HEK293 (cell line): Measurements from ENCODE around the gene CASKIN1.

Experiments used
- CTCF ChIA-PET: fragments of 350-600 bp; formaldehyde crosslinking; extraction: SDS; loops from one replicate; lab custom pipeline; 2021; ENCODE audit warnings: antibody characterized with exemption; lab: Yijun Ruan, JAX
- POLR2A ChIA-PET: fragments of 300-600 bp; formaldehyde crosslinking; extraction: SDS; loops from one replicate; lab custom pipeline; 2020; ENCODE audit warnings: antibody characterized with exemption, inconsistent platforms; lab: Yijun Ruan, JAX
- H3K27ac ChIP-seq: fragments of 200-500 bp; sonication (Bioruptor generic); 2 replicates; pipeline ENCODE4 v1.5.1; 2014; ENCODE audit warnings: low read depth, low read length, control low read depth, inconsistent platforms; ENCODE audit errors: extremely low read depth
- H3K36me3 ChIP-seq, 2 experiments: fragments of 200-500 bp in 1 of 2; sonication (Bioruptor generic) in 1 of 2; 1 replicate in 1 of 2; 2 replicates in 1 of 2; pipeline ENCODE4 v1.5.1; 2014 to 2017; ENCODE audit warnings: inconsistent platforms in 2 of 2, low read length in 2 of 2; ENCODE audit not compliant: control insufficient read depth in 2 of 2, insufficient read depth in 1 of 2
- H3K4me1 ChIP-seq: fragments of 200-500 bp; sonication (Bioruptor generic); 2 replicates; pipeline ENCODE4 v1.5.1; 2014; ENCODE audit warnings: mild to moderate bottlenecking, low read length, inconsistent platforms; ENCODE audit not compliant: control insufficient read depth, insufficient read depth
- H3K4me3 ChIP-seq: 2 replicates; pipeline ENCODE4 v1.5.1; 2011; ENCODE audit warnings: low read depth, mild to moderate bottlenecking, control low read depth, low read length, moderate library complexity
- H3K9me3 ChIP-seq: fragments of 200-500 bp; sonication (Bioruptor generic); 2 replicates; pipeline ENCODE4 v1.5.1; 2014; ENCODE audit warnings: low read depth, low read length, inconsistent platforms; ENCODE audit not compliant: control insufficient read depth, insufficient read depth
- FEZF1 ChIP-seq: fragments of 450-650 bp; formaldehyde crosslinking; IDR thresholded peaks from 2 replicates; pipeline ENCODE4 v1.5.1; 2016; ENCODE audit warnings: missing biosample characterization, missing genetic modification characterization
- HOXD13 ChIP-seq: sonication (generic); formaldehyde crosslinking; IDR thresholded peaks from 2 replicates; pipeline ENCODE4 v1.8.0; 2022; ENCODE audit warnings: missing genetic modification reagents, borderline replicate concordance
- ZBTB1 ChIP-seq: fragments of 450-650 bp; formaldehyde crosslinking; IDR thresholded peaks from 2 replicates; pipeline ENCODE4 v1.5.1; 2016; ENCODE audit warnings: missing biosample characterization, missing genetic modification characterization
- ZBTB21 ChIP-seq: fragments of 450-650 bp; formaldehyde crosslinking; IDR thresholded peaks from 2 replicates; pipeline ENCODE4 v1.5.1; 2017; ENCODE audit warnings: missing biosample characterization, missing genetic modification characterization
- ZNF221 ChIP-seq: fragments of 450-650 bp; formaldehyde crosslinking; IDR thresholded peaks from 2 replicates; pipeline ENCODE4 v1.5.1; 2017; ENCODE audit warnings: missing biosample characterization, missing genetic modification characterization, borderline replicate concordance
- ZNF223 ChIP-seq: fragments of 450-650 bp; formaldehyde crosslinking; IDR thresholded peaks from 2 replicates; pipeline ENCODE4 v1.5.1; 2016; ENCODE audit warnings: missing biosample characterization, missing genetic modification characterization
- ZNF510 ChIP-seq: fragments of 450-650 bp; formaldehyde crosslinking; IDR thresholded peaks from 2 replicates; pipeline ENCODE4 v1.5.1; 2018; ENCODE audit warnings: mild to moderate bottlenecking, missing genetic modification characterization, missing biosample characterization; ENCODE audit not compliant: insufficient replicate concordance
- ZNF555 ChIP-seq: fragments of 450-650 bp; formaldehyde crosslinking; conservative IDR thresholded peaks from 2 replicates; pipeline ENCODE4 v1.5.1; 2017; ENCODE audit warnings: missing biosample characterization, mild to moderate bottlenecking, missing genetic modification characterization, inconsistent platforms
- ZNF600 ChIP-seq: fragments of 450-650 bp; formaldehyde crosslinking; IDR thresholded peaks from 2 replicates; pipeline ENCODE4 v1.5.1; 2016; ENCODE audit warnings: missing biosample characterization, missing genetic modification characterization
- ZNF623 ChIP-seq: fragments of 450-650 bp; formaldehyde crosslinking; IDR thresholded peaks from 2 replicates; pipeline ENCODE4 v1.5.1; 2016; ENCODE audit warnings: missing biosample characterization, missing genetic modification characterization
- ZNF747 ChIP-seq: fragments of 450-650 bp; formaldehyde crosslinking; IDR thresholded peaks from 2 replicates; pipeline ENCODE4 v1.5.1; 2016; ENCODE audit warnings: missing biosample characterization, missing genetic modification characterization
- TF ChIP-seq, protein P1 (sequence below): fragments of 450-650 bp; formaldehyde crosslinking; IDR thresholded peaks from 2 replicates; pipeline ENCODE4 v1.5.1; 2017; ENCODE audit warnings: missing biosample characterization, missing genetic modification characterization
- TF ChIP-seq, protein P2 (sequence below): sonication (generic); formaldehyde crosslinking; IDR thresholded peaks from 2 replicates; pipeline ENCODE4 v1.8.1; 2022; ENCODE audit warnings: mild to moderate bottlenecking, moderate library complexity, missing genetic modification reagents
- TF ChIP-seq, protein P3 (sequence below): fragments of 450-650 bp; formaldehyde crosslinking; IDR thresholded peaks from 2 replicates; pipeline ENCODE4 v1.5.1; 2016; ENCODE audit warnings: missing biosample characterization, missing genetic modification characterization
- TF ChIP-seq, protein P4 (sequence below): fragments of 450-650 bp; formaldehyde crosslinking; IDR thresholded peaks from 2 replicates; pipeline ENCODE4 v1.5.1; 2016; ENCODE audit warnings: missing biosample characterization, missing genetic modification characterization, borderline replicate concordance

CASKIN1 gene

DNA sequence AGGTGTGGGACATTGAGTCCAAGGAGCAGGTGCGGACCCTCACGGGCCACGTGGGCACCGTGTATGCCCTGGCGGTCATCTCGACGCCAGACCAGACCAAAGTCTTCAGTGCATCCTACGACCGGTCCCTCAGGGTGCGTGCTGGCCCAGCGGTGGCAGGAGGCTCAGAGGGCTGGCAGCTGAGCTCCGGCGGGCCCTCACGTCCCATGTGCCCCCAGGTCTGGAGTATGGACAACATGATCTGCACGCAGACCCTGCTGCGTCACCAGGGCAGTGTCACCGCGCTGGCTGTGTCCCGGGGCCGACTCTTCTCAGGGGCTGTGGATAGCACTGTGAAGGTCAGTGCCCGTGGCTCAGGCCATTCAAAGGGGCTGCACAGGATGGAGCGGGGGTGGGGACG is 20.4 kb downstream of the CASKIN1 start:
- Histone ChIP-seq H3K4me3 (no peak overlapping the region), H3K4me1 (no peaks in the 10 kb centered on the region), H3K36me3 (peaks cover 0 to 60% of the 10 kb centered on the region in 2 experiments; a peak in 1 of 3 replicates), H3K9me3 (no peaks in the 10 kb centered on the region), H3K27ac (no peak overlapping the region)
- POLR2A ChIA-PET = interaction anchor here (2.7 kb wide), 1 partner anchor 21 kb away, joined by 18 read pairs; the partner anchor contains the start of gene TRAF7
- no peak for TF ChIP-seq ZBTB1 (tag by site-specific recombination)
- TF ChIP-seq ZNF555 = no peak
- TF ChIP-seq ZNF221 (tag by site-specific recombination) = no peak
- TF ChIP-seq, protein P1, sequence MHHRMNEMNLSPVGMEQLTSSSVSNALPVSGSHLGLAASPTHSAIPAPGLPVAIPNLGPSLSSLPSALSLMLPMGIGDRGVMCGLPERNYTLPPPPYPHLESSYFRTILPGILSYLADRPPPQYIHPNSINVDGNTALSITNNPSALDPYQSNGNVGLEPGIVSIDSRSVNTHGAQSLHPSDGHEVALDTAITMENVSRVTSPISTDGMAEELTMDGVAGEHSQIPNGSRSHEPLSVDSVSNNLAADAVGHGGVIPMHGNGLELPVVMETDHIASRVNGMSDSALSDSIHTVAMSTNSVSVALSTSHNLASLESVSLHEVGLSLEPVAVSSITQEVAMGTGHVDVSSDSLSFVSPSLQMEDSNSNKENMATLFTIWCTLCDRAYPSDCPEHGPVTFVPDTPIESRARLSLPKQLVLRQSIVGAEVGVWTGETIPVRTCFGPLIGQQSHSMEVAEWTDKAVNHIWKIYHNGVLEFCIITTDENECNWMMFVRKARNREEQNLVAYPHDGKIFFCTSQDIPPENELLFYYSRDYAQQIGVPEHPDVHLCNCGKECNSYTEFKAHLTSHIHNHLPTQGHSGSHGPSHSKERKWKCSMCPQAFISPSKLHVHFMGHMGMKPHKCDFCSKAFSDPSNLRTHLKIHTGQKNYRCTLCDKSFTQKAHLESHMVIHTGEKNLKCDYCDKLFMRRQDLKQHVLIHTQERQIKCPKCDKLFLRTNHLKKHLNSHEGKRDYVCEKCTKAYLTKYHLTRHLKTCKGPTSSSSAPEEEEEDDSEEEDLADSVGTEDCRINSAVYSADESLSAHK (tag by site-specific recombination) = no peak
- TF ChIP-seq ZNF600 (tag by site-specific recombination) = peak; percentile 58
- TF ChIP-seq, protein P2, sequence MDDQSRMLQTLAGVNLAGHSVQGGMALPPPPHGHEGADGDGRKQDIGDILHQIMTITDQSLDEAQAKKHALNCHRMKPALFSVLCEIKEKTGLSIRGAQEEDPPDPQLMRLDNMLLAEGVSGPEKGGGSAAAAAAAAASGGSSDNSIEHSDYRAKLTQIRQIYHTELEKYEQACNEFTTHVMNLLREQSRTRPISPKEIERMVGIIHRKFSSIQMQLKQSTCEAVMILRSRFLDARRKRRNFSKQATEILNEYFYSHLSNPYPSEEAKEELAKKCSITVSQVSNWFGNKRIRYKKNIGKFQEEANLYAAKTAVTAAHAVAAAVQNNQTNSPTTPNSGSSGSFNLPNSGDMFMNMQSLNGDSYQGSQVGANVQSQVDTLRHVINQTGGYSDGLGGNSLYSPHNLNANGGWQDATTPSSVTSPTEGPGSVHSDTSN (CRISPR knock-in tag) = 0 out of 2 replicates have a peak, but pooled peaks have one; percentile 10
- CTCF ChIA-PET = no interaction called here

DNA sequence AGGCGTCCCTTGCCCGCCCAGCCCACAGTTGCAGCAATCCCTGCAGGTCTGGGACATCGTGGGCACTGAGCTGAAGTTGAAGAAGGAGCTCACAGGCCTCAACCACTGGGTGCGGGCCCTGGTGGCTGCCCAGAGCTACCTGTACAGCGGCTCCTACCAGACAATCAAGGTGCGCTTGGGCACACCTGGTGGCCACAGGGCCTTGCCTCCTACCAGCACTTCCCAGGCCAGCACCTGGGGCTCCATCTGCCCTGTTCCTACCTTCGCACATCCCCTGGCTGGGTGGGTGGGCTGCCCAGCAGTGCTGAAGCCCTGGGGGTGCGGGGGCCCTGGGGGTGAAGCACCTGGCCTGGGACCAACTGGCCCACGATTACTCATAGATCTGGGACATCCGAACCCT is 21.0 kb downstream of the CASKIN1 start:
- no peak for TF ChIP-seq ZNF223
- TF ChIP-seq, protein P2 (CRISPR knock-in tag) = 0 out of 2 replicates have a peak, but pooled peaks have one; percentile 2
- TF ChIP-seq ZNF623 (tag by site-specific recombination) = peak; percentile 56; the same call in 1 of the 2 replicates
- Histone ChIP-seq H3K4me1 (no peaks in the 10 kb centered on the region), H3K27ac (no peak overlapping the region), H3K9me3 (no peaks in the 10 kb centered on the region), H3K4me3 (no peak overlapping the region), H3K36me3 (peaks cover 0 to 60% of the 10 kb centered on the region in 2 experiments; a peak in 1 of 3 replicates)
- ChIA-PET POLR2A (interaction anchor here (2.7 kb wide), 1 partner anchor 20 kb away, joined by 18 read pairs; the partner anchor contains the start of gene TRAF7), CTCF (no interaction called here)

DNA sequence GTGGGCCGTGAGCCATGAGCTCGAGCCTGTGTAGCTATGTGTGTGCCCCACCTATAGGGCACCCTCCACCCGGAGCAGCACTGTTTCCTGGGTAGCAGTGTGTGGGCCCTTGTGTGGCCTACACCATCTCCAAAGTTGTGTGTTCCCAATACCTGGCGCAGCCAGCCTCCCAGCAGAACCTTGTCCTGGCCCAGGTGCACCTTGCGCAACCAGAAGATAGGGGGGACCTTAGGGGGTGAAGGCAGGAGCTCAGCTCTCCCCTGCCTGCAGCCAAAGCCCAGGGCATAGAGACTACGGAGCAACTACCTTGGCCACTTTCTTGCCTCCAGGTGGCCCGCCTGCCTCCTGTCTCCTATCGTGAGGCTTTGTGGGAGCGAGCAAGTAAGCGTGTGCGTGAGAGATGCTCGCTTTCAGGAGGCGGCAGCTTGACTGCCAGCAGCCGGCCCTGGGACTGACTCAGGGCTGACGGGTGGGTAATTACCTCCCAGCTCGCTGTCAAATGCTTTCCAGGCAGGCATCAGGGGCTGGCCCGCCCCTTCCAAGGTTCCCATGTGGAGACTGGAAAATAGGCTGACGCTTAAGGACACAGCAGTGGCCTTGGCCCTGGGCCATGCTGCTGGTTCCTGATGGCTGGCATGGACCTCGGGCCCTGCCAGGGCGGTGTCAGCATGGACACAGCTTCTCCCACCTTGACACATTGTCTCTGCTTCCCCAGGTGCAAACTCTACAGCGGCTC is 21.8 kb downstream of the CASKIN1 start:
- H3K27ac ChIP-seq = no peak overlapping the region
- H3K36me3 ChIP-seq = peaks cover 0 to 60% of the 10 kb centered on the region in 2 experiments; a peak in 1 of 3 replicates
- TF ChIP-seq FEZF1 (peak; percentile 73), ZNF747 (tag by site-specific recombination) (no peak)

DNA sequence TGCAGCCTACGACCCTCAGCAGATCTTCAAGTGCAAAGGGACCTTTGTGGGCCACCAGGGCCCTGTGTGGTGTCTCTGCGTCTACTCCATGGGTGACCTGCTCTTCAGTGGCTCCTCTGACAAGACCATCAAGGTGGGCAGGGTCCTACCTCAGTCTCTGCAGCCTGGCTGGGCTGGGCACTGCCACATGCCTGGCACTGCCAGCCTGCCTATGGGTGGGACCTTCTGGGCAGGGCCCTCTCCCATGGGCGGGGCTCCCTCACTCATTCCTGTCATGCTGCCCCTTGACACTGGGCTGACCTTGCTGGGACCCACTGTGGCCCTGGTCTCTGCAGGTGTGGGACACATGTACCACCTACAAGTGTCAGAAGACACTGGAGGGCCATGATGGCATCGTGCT is 22.5 kb downstream of the CASKIN1 start:
- no peak overlapping the region for H3K27ac ChIP-seq
- POLR2A ChIA-PET = interaction anchor here (1.6 to 2.7 kb wide), 2 partner anchors 19 to 41 kb away, joined by 5 to 18 read pairs; partner anchors contain the start of genes PGP and TRAF7
- H3K4me1 ChIP-seq = no peaks in the 10 kb centered on the region
- no peaks in the 10 kb centered on the region for H3K9me3 ChIP-seq
- peaks cover 0 to 60% of the 10 kb centered on the region in 2 experiments; a peak in 1 of 3 replicates for H3K36me3 ChIP-seq
- CTCF ChIA-PET = no interaction called here
- no peak overlapping the region for H3K4me3 ChIP-seq
- no peak for TF ChIP-seq ZBTB21
- TF ChIP-seq, protein P3, sequence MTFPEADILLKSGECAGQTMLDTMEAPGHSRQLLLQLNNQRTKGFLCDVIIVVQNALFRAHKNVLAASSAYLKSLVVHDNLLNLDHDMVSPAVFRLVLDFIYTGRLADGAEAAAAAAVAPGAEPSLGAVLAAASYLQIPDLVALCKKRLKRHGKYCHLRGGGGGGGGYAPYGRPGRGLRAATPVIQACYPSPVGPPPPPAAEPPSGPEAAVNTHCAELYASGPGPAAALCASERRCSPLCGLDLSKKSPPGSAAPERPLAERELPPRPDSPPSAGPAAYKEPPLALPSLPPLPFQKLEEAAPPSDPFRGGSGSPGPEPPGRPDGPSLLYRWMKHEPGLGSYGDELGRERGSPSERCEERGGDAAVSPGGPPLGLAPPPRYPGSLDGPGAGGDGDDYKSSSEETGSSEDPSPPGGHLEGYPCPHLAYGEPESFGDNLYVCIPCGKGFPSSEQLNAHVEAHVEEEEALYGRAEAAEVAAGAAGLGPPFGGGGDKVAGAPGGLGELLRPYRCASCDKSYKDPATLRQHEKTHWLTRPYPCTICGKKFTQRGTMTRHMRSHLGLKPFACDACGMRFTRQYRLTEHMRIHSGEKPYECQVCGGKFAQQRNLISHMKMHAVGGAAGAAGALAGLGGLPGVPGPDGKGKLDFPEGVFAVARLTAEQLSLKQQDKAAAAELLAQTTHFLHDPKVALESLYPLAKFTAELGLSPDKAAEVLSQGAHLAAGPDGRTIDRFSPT (tag by site-specific recombination) = peak; percentile 93
- TF ChIP-seq, protein P4, sequence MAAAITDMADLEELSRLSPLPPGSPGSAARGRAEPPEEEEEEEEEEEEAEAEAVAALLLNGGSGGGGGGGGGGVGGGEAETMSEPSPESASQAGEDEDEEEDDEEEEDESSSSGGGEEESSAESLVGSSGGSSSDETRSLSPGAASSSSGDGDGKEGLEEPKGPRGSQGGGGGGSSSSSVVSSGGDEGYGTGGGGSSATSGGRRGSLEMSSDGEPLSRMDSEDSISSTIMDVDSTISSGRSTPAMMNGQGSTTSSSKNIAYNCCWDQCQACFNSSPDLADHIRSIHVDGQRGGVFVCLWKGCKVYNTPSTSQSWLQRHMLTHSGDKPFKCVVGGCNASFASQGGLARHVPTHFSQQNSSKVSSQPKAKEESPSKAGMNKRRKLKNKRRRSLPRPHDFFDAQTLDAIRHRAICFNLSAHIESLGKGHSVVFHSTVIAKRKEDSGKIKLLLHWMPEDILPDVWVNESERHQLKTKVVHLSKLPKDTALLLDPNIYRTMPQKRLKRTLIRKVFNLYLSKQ (tag by site-specific recombination) = no peak
- TF ChIP-seq ZNF510 (tag by site-specific recombination) = no peak
- no peak for TF ChIP-seq HOXD13

More for the DNA sequence above, 21.8 kb downstream of the CASKIN1 start:
- no peaks in the 10 kb centered on the region for H3K9me3 ChIP-seq
- H3K4me3 ChIP-seq = no peak overlapping the region
- no peaks in the 10 kb centered on the region for H3K4me1 ChIP-seq
- ChIA-PET CTCF (no interaction called here), POLR2A (interaction anchor here (1.6 to 2.7 kb wide), 2 partner anchors 19 to 40 kb away, joined by 5 to 18 read pairs; partner anchors contain the start of genes PGP and TRAF7)
